ENCODE results near the gene LCN6.
"Not testable (repeated sequence)": the region's sequence is repeated elsewhere in the genome, so short reads cannot be mapped to it uniquely, and the experiment has no call there.

The LCN6 gene

DNA sequence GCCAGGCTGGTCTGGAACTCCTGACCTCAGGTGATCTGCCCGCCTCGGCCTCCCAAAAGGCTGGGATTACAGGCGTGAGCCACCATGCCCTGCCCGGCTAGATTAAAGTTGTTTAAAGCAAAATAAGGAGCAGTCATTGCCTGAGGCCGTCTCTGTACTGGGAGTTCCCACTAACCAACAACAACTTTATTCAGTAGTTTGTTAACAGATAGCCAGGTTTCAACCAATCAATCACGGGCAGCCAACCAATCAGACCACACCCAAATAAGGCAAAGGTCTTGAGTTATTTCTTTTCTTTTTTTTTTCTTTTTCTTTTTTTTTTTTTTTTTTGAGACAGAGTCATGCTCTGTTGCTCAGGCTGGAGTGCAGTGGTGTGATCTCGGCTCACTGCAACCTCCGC, 43.6 kb downstream of the LCN6 start:
- not testable (repeated sequence) for DNase-seq

DNA sequence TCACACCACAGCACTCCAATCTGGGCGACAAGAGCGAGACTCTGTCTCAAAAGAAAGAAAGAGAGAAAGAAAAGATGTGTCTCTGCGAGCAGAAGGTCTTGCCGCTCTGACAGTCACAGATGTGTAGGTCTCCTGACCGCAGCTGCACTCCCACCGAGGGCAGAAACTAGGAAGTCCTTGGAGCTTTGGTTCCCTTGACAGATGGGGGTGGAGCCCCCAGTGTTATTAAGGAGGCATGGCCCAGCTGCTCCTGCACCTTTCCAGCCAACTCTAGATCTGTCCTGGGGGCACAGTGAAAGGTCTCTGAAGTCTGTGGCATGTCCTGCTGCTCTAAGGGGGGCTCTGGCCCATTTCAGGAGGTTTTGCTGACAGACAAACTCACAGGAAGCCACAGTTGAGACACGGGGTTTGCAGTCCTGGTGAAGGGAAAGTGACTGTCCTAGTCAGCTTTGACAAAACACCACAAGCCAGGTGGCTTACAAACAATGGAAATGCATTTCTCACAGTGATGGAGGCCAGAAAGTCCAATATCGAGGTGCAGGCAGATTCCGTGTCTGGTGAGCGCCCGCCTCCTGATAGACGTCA, 45.0 kb downstream of the LCN6 start:
- DNase-seq = no peak

DNA sequence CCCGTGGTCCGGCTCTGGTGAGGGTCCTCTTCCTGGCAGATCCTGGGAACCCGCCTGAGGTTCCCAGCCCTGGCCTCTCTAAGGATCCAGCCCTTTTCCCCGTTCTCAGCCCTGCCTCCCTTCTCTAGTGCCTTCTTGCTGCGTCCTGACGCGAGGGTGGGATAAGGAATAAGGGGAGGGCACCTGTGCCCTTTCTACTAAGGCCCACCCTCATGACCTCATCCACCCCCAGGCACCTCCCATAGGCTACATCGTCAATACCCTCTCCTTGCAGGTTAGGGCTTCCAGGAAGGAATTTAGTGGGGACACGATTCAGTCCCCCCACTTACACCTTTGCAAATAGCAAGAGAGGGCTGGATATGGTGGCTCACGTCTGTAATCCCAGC, 46.7 kb downstream of the LCN6 start:
- no peak for DNase-seq

DNA sequence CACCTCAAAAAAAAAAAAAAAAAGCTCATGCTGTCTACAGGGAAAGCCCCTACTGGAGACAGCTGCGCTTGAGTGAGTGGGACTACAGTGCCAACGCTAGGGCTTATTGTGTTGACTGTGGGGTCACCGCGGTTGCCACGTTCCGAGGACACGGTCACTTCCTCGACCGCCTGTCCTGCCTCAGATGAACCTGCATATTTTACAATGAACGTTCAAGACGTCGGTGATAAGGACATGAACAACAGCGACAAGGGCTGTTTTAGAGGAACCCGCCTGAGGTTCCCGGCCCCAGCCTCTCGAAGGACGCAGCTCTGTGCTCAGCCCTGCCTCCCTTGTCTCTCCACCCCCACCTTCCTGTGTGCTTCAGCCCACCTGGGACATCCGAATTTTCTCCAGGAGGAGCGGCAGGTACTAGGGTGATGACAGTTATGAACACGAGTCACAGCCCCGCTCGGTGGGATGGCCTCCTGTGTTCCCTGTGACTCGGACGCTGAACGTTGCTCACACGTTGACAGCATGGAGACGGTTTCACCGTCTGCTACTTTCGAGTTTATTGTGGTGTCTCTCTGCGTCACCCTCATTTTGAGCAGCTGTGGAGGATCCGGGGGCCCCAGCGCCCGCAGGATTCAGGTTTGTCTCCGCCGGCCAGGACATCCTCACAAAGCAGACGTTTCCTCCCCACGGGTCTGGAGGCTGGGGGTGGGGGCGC, 47.2 kb downstream of the LCN6 start:
- DNase-seq = peak; percentile 82

DNA sequence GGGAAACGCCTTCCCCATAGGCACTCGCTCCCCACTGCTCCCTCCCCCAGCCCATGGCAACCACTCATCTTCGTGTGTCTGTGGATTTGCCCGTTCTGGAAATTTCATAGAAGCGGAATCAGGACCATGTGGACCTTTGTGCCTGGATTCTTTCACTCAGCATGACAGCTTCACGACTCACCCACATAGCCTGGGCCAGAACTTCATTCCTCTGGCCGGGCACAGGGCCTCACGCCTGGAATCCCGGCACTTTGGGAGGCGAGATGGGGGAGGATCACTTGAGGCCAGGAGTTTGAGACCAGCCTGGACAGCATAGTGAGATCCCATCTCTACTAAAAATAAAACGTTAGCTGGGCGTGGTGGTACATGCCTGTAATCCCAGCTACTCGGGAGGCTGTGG, 48.0 kb downstream of the LCN6 start:
- no peak for DNase-seq

DNA sequence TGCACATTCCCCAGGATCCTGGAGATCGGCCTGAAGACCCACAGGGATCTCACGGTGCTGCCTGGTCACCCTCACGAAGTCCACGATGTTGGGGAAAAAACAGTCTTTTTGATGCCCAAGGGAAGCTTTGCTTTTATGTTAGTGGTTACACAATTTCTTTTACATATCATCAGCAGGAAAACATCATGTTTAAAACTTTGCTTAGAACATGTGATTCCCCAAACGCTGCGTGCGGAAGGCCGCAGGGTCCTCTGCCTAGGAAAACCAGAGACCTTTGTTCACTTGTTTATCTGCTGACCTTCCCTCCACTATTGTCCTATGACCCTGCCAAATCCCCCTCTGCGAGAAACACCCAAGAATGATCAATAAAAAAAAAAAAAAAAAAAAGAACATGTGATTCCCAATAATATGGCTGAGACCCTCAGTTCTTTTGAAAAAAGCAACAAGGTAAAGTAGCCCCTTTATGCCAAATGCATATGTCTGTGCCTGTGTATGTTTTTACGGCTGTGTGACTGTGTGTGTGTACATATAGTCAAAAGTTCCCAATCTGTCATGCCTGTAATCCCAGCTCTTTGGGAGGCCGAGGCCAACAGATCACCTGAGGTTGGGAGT, 49.6 kb downstream of the LCN6 start:
- no peak for DNase-seq

DNA sequence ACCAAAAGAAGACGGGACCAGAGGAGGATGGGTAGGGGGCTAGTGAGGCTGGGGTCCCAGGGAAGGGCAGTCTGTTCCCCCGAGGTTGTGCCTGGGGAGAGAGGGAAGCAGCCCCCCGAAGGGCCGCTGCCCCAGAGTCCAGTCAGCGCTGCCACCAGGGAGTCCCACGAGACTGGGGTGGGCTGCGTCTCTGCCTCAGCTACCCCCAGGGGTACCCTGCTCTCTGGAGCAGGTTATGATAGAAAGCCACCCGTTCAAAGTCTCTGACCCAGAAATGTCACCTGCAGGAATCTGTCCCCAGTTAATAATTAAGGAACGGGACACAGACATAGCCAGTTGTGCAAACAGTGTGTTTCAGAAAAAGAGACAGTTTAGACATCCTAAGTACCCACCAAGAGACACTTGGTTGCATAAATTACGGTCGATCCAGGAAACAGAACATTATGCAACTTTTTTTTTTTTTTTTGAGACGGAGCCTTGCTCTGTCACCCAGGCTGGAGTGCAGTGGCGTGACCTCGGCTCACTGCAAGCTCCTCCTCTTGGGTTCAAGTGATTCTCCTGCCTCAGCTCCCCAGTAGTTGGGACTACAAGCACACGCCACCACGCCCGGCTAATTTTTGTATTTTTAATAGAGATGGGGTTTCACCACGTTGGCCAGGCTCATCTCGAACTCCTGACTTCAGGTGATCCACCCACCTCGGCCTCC, 50.4 kb downstream of the LCN6 start:
- no peak for DNase-seq

DNA sequence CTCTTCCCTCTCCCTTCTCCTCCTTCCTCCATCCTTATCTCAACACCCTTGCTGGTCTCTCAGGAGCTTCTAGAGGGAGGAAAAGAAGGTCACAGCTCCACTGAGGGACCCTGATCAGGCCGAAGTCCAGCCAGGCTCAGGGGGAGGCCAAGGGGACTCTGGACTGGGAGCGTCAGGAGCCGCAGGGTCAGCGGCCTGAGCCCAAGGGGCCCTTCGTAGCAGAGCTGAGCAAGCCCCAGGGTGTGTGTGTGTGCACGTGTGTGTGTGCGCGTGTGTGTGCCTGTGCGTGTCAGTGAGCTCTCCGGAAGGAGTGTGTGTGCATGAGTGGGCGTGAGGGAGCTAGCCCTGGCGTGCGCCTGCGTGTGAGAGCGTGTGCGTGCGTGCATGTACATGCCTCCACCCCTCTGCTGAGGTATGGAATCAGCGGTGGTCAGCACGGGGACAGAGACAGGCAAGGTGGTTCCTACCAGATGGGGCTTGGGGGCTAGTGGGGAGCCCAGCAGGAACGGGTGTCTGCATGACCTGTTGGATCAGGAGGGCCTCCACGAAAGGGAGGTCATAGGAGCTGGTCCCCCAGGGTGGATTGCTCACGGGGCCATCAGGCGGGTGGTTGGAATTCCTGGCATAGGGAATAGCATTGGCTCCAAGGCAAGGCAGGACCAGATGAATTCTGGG, 51.0 kb downstream of the LCN6 start:
- no peak for DNase-seq

DNA sequence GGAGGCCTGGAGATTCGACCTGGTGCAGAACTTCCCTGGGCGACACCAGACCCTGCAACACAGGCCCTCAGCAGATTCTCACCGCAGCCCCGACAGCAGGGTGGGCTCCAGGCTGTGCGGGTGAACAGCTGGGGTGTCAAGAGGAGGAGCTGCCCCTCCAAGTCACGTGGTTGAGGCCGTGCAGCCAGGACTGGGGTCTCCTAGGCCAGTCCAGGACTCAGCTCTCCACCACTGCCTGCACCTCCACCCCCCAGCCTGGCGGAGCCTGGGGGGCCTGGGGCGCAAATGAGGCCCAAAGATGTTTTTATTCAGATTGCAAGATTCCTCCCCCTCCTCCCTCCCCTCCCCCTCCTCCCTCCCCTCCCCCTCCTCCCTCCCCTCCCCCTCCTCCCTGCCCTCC, 51.8 kb downstream of the LCN6 start:
- no peak for DNase-seq

DNA sequence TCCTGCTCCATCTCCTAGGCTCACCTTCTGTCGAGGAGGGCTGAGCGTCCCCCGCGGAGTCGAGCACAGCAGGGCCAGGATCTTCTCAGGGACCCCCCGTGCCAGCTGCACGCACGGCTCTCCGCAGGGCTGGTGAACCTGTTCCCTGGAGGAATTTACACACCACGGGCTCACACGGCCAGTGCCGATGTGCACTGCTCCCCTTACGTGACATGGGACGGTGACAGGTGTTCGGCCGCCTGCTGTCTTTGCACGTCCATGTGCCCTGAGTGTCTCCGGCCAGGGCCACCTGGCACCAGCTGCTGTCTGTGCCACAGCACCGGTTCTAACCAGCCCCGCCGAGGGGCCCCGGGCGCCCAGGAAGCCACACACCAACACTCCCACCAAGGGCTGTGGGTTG, 52.4 kb downstream of the LCN6 start:
- DNase-seq = no peak

DNA sequence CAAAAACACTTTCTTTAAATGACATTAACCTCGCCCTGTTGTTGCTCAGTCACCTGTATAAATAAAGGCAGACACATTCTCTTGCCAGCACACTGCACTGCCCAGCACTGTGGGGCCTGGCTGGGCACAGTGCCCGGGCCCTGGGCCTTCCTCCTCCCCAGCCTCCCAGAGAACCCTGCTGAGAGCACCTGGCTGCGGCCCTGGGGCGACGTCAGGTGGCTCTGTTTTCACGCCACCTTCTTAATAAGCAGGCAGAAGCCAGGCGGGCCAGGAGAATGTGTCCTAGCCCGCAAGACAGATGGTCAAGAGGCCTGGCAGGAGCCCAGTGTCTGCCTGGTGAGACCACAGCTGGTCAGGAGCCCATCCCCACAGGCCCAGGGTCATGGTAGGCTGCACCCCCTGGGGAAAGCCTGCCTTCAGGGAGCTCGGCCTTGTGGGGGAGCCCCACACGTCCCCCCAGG, 52.9 kb downstream of the LCN6 start:
- DNase-seq = no peak

DNA sequence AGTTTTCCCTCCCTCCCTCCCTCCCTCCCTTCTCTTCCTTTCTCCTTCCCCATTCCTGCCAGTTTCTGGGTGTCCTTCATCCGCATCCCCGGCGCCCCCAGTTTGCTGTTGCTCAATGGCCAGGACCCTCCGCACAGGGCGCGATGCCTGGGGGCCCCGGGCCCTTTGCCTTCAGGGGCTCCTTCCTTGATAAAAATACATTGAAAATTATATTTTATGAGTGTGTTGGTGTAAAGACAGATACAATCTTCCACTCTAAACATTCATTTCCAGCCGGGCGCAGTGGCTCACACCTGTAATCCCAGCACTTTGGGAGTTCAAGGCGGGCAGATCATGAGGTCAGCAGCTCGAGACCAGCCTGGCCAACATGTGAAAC, 53.5 kb downstream of the LCN6 start:
- no peak for DNase-seq

DNA sequence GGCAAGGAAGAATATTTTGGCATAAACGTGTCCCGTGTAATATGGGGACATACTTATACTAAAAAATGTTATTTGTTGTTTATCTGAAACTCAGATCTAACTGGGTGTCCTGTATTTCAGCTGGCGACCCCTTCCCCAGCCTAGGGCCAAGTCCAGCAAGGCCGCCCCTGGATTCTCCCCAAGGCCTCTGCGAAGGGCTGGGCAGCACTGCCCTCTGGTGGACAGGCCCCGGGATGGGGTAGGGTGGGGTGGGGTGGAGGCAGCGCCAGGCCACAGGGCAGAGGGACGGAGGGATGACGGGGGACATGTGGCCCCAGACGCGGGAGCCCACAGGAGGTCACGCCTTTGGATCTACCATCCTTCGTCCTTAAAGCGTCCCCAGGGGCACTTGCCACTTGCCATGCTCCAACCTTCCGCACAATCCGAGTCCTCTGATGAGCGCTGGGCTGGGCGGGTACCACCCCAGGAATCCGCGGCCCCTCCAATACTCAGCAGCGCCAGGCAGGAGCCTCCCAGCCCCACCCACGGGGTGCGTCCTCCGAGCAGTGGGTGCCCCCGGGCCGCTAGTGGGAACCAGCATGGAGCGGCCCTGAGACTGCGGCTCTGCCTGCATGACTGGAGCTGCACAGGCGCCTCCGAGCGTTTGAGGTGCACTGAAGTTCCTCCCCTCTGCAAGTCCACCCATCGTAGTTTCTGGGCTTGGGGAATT, 54.0 kb downstream of the LCN6 start:
- DNase-seq = peak; percentile 24
